Mammary microvascular endothelial cell (primary cell): ENCODE data around the gene TAF11L8. TPM values are rescaled to one million over a fixed set of nuclear protein-coding genes. Genes with fewer than 3 reads are reported as not detected.

Source experiments
- total RNA-seq: library from RNA; depleted of rRNA; stranded (reverse); fragments of >200 nt; gene quantifications from 2 replicates; pipeline ENCODE4 v1.2.3, GENCODE V29; 2015

The TAF11L8 gene
- not detected in 2 replicates for total RNA-seq

GRCh38 chr5:17590860-17591259 lies at the start of gene TAF11L8:
TSS of gene TAF11L8 (minus strand) at chr5:17590960.

GRCh38 chr5:17634160-17634559 lies 43.4 kb upstream of the TAF11L8 start, which contains the start of gene TAF11L14:
TSS of gene TAF11L14 (plus strand) at chr5:17634460.

GRCh38 chr5:17631788-17632187 lies 41.0 kb upstream of the TAF11L8 start, which contains the start of gene TAF11L13:
TSS of gene TAF11L13 (plus strand) at chr5:17632088.

GRCh38 chr5:17610092-17610491 lies 19.3 kb upstream of the TAF11L8 start, which contains the start of gene TAF11L12:
TSS of gene TAF11L12 (plus strand) at chr5:17610392.

GRCh38 chr5:17603880-17604279 lies 13.1 kb upstream of the TAF11L8 start, which contains the start of gene TAF11L11:
TSS of gene TAF11L11 (plus strand) at chr5:17604183.

GRCh38 chr5:17597728-17598127 lies 7.0 kb upstream of the TAF11L8 start, which contains the start of gene TAF11L10:
TSS of gene TAF11L10 (minus strand) at chr5:17597828.

GRCh38 chr5:17594255-17594654 lies 3.5 kb upstream of the TAF11L8 start, which contains the start of gene TAF11L9:
TSS of gene TAF11L9 (minus strand) at chr5:17594394.

GRCh38 chr5:17585658-17586057 lies 5.1 kb downstream of the TAF11L8 start, which contains the start of gene TAF11L7:
TSS of gene TAF11L7 (minus strand) at chr5:17585758.

Other genes starting within 250 kb of the TAF11L8 start
- gene TAF11L2, start 92.7 kb downstream of the TAF11L8 start, total RNA-seq, result not detected in 2 replicates
- not detected in 2 replicates for gene TAF11L3, start 72.6 kb downstream of the TAF11L8 start, total RNA-seq
- gene TAF11L4, start 69.2 kb downstream of the TAF11L8 start, total RNA-seq, result not detected in 2 replicates
- not detected in 2 replicates for gene TAF11L5, start 65.7 kb downstream of the TAF11L8 start, total RNA-seq
- gene TAF11L6, start 62.3 kb downstream of the TAF11L8 start, total RNA-seq, result not detected in 2 replicates
- not detected in 2 replicates for gene TAF11L7, start 5.2 kb downstream of the TAF11L8 start, total RNA-seq
- not detected in 2 replicates for gene TAF11L9, start 3.4 kb upstream of the TAF11L8 start, total RNA-seq
- gene TAF11L10, start 6.9 kb upstream of the TAF11L8 start, total RNA-seq, result not detected in 2 replicates
- gene TAF11L11, start 13.2 kb upstream of the TAF11L8 start, total RNA-seq, result not detected in 2 replicates
- not detected in 2 replicates for gene TAF11L12, start 19.4 kb upstream of the TAF11L8 start, total RNA-seq
- gene TAF11L13, start 41.1 kb upstream of the TAF11L8 start, total RNA-seq, result not detected in 2 replicates
- not detected in 2 replicates for gene TAF11L14, start 43.5 kb upstream of the TAF11L8 start, total RNA-seq